ENCODE results near the gene IQCC. TPM values are rescaled to one million over a fixed set of nuclear protein-coding genes. Genes with fewer than 3 reads are reported as not detected.

Gene IQCC
- total and polyA plus RNA-seq, 2 experiments from 2014 or later, result 1.5 TPM

- Histone ChIP-seq H3K4me3 (no peak overlapping the region), H3K9me3 (ENCODE audit: low read depth) (no peaks in the 10 kb centered on the region), H2AFZ (no peak overlapping the region), H3K4me2 (no peak overlapping the region), H3K36me3 (replicated peaks; ENCODE audit: insufficient read depth, low read depth) (no peaks in the 10 kb centered on the region), H3K79me2 (no peaks in the 10 kb centered on the region), H3K27ac (no peak overlapping the region), H3K27me3 (no peaks in the 10 kb centered on the region), H3K9me2 (replicated peaks; ENCODE audit: insufficient read depth) (no peaks in the 10 kb centered on the region), H3K4me1 (ENCODE audit: insufficient read depth) (no peaks in the 10 kb centered on the region), H4K20me1 (ENCODE audit: insufficient read depth, poor library complexity, severe bottlenecking) (no peaks in the 10 kb centered on the region)
- 91% methylated on average over 7 of the region's 7 CpGs for WGBS (ENCODE audit: low lambda C conversion rate, missing lambda C conversion rate)
- no peak for DNase-seq (ENCODE audit: low spot score)
- TF ChIP-seq, protein P1, sequence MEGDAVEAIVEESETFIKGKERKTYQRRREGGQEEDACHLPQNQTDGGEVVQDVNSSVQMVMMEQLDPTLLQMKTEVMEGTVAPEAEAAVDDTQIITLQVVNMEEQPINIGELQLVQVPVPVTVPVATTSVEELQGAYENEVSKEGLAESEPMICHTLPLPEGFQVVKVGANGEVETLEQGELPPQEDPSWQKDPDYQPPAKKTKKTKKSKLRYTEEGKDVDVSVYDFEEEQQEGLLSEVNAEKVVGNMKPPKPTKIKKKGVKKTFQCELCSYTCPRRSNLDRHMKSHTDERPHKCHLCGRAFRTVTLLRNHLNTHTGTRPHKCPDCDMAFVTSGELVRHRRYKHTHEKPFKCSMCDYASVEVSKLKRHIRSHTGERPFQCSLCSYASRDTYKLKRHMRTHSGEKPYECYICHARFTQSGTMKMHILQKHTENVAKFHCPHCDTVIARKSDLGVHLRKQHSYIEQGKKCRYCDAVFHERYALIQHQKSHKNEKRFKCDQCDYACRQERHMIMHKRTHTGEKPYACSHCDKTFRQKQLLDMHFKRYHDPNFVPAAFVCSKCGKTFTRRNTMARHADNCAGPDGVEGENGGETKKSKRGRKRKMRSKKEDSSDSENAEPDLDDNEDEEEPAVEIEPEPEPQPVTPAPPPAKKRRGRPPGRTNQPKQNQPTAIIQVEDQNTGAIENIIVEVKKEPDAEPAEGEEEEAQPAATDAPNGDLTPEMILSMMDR (IDR thresholded peaks at IDR 0.05; ENCODE audit: poor library complexity), result no peak
- no peak for TF ChIP-seq EZH2phosphoT487 (IDR thresholded peaks at IDR 0.05; ENCODE audit: low read depth, severe bottlenecking, unreplicated experiment)
Observed at GRCh38 chr1:32234792-32235191, 29.3 kb downstream of the IQCC start.

DNA sequence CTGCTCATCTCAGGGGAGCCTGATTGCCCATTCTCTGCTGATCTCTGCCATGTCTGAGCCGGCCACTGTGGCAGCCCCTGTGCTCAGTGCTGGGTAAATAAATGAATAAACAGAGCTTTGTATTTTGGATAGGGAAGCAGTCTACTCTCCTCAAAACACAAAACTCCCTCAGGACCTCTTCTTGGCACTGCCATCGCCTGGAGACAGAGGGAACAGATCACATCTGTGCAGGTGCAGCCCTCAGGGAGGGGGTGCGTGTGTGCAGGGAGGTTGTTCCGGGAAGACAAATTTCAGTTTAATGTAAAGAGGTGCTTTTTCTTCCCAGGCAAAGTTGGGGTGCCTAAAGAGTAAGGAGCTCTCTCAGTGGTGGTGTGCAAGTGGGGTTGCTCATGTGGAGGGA lies 33.9 kb downstream of the IQCC start:
- Histone ChIP-seq H2AFZ (peak overlapping the region; percentile 94), H3K4me3 (no peak overlapping the region), H3K79me2 (peaks cover 2% of the 10 kb centered on the region), H4K20me1 (ENCODE audit: insufficient read depth, poor library complexity, severe bottlenecking) (no peaks in the 10 kb centered on the region), H3K4me1 (ENCODE audit: insufficient read depth) (peaks cover 4% of the 10 kb centered on the region), H3K27me3 (no peaks in the 10 kb centered on the region), H3K9me3 (ENCODE audit: low read depth) (no peaks in the 10 kb centered on the region), H3K4me2 (peak overlapping the region; percentile 99), H3K27ac (no peak overlapping the region), H3K36me3 (replicated peaks; ENCODE audit: insufficient read depth, low read depth) (no peaks in the 10 kb centered on the region), H3K9me2 (replicated peaks; ENCODE audit: insufficient read depth) (no peaks in the 10 kb centered on the region)
- WGBS (ENCODE audit: low lambda C conversion rate, missing lambda C conversion rate), result 54% methylated on average over 4 of the region's 4 CpGs
- DNase-seq (ENCODE audit: low spot score), result no peak
- TF ChIP-seq EZH2 (IDR thresholded peaks at IDR 0.05; ENCODE audit: borderline replicate concordance) (no peak), EZH2phosphoT487 (IDR thresholded peaks at IDR 0.05; ENCODE audit: low read depth, severe bottlenecking, unreplicated experiment) (no peak)
- TF ChIP-seq, protein P1 (IDR thresholded peaks at IDR 0.05; ENCODE audit: poor library complexity), result no peak

GRCh38 chr1:32239790-32240139 lies 34.3 kb downstream of the IQCC start:
- no peaks in the 10 kb centered on the region for H3K9me2 ChIP-seq (replicated peaks; ENCODE audit: insufficient read depth)
- H3K4me1 ChIP-seq (ENCODE audit: insufficient read depth), result peaks cover 4% of the 10 kb centered on the region
- H4K20me1 ChIP-seq (ENCODE audit: insufficient read depth, poor library complexity, severe bottlenecking), result no peaks in the 10 kb centered on the region
- peak overlapping the region; percentile 99 for H3K4me2 ChIP-seq
- DNase-seq (ENCODE audit: low spot score), result no peak
- 16% methylated on average over 20 of the region's 20 CpGs for WGBS (ENCODE audit: low lambda C conversion rate, missing lambda C conversion rate)
- H3K4me3 ChIP-seq, result peak overlapping the region; percentile 89
- H3K36me3 ChIP-seq (replicated peaks; ENCODE audit: insufficient read depth, low read depth), result no peaks in the 10 kb centered on the region
- no peaks in the 10 kb centered on the region for H3K9me3 ChIP-seq (ENCODE audit: low read depth)
- TF ChIP-seq, protein P1 (IDR thresholded peaks at IDR 0.05; ENCODE audit: poor library complexity), result no peak
- TF ChIP-seq EZH2 (IDR thresholded peaks at IDR 0.05; ENCODE audit: borderline replicate concordance) (no peak), EZH2phosphoT487 (IDR thresholded peaks at IDR 0.05; ENCODE audit: low read depth, severe bottlenecking, unreplicated experiment) (no peak)
- H3K27ac ChIP-seq, result peak overlapping the region; percentile 88
- peaks cover 2% of the 10 kb centered on the region for H3K79me2 ChIP-seq
- no peaks in the 10 kb centered on the region for H3K27me3 ChIP-seq
- peak overlapping the region; percentile 94 for H2AFZ ChIP-seq

All from hepatocyte (in vitro differentiated cells).